Stomach (tissue), 4 donors: ENCODE results near the gene SHISA3.

Experiments
- CTCF ChIP-seq, 7 experiments: fragments of 450-650 bp in 4 of 7; fragments of 200-600 bp in 3 of 7; sonication (generic) in 3 of 7; IDR thresholded peaks; one replicate each; pipeline ENCODE4 v1.5.1; 2016 to 2019; ENCODE audit warnings: antibody characterized with exemption in 7 of 7, control low read depth in 2 of 7, mild to moderate bottlenecking in 1 of 7
- POLR2AphosphoS5 ChIP-seq, 3 donors: sonication (generic); formaldehyde crosslinking; IDR thresholded peaks; one replicate each; pipeline ENCODE4 v1.6.1; 2016; ENCODE audit warnings: antibody characterized with exemption in 3 of 3

GRCh38 chr4:42369489-42369888 is 27.8 kb upstream of the SHISA3 start:
- TF ChIP-seq CTCF (IDR thresholded peaks at IDR 0.05) (no peak), POLR2AphosphoS5 (IDR thresholded peaks at IDR 0.05) (no peak)
